ENCODE measurements around the gene TMEM169. TPM values are rescaled to one million over a fixed set of nuclear protein-coding genes. Genes with fewer than 3 reads are reported as not detected.

TMEM169 gene
- total RNA-seq, 1 donor from 2014 or later, result 0.25 TPM

DNA sequence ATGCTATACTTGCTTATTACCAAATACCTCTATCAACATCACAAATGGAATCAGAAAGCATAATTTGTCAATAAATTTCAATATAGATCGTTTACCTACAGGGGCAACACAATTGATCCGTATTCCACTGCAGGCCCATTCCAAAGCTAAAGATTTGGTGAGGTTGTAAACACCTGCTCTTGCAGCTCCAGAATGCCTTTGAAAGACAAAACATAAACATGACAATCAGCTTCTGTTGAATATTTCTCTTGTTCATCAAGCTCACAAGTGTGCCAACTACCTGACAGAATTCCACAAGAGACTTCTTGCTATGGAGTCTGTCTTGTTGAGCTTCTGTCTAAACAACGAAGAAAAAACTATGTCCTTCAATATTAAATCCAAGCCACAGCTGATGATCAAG, 30.4 kb upstream of the TMEM169 start:
- peaks cover 6% of the 10 kb centered on the region for H3K9me3 ChIP-seq (replicated peaks)
- H3K27me3 ChIP-seq (ENCODE audit: low read depth), result no peaks in the 10 kb centered on the region
- peaks cover 10% of the 10 kb centered on the region for H3K36me3 ChIP-seq
- intact Hi-C loops (cut with micrococcal nuclease), result no loop called here
- H3K27ac ChIP-seq (replicated peaks), result no peak overlapping the region
- DNase-seq, result no peak
- no peaks in the 10 kb centered on the region for H3K4me1 ChIP-seq
- TF ChIP-seq CTCF (IDR thresholded peaks at IDR 0.05; ENCODE audit: borderline replicate concordance), result no peak
- H3K4me3 ChIP-seq, result no peak overlapping the region

GRCh38 chr2:216052420-216052819, 29.3 kb upstream of the TMEM169 start:
- Histone ChIP-seq H3K4me3 (no peak overlapping the region), H3K36me3 (peaks cover 9% of the 10 kb centered on the region), H3K27me3 (ENCODE audit: low read depth) (no peaks in the 10 kb centered on the region), H3K4me1 (no peaks in the 10 kb centered on the region), H3K27ac (replicated peaks) (no peak overlapping the region), H3K9me3 (replicated peaks) (peaks cover 6% of the 10 kb centered on the region)
- intact Hi-C loops (cut with micrococcal nuclease), result no loop called here
- TF ChIP-seq CTCF (IDR thresholded peaks at IDR 0.05; ENCODE audit: borderline replicate concordance), result no peak
- DNase-seq, result no peak

- Histone ChIP-seq H3K4me3 (no peak overlapping the region), H3K27ac (replicated peaks) (no peak overlapping the region), H3K4me1 (no peaks in the 10 kb centered on the region), H3K9me3 (replicated peaks) (peaks cover 6% of the 10 kb centered on the region), H3K36me3 (peaks cover 10% of the 10 kb centered on the region), H3K27me3 (ENCODE audit: low read depth) (no peaks in the 10 kb centered on the region)
- intact Hi-C loops (cut with micrococcal nuclease), result no loop called here
- no peak for DNase-seq
- no peak for TF ChIP-seq CTCF (IDR thresholded peaks at IDR 0.05; ENCODE audit: borderline replicate concordance)
These were observed 26.0 kb upstream of the TMEM169 start for GRCh38 chr2:216055680-216056079.

- H3K27ac ChIP-seq (replicated peaks), result no peak overlapping the region
These were observed 25.0 kb upstream of the TMEM169 start for GRCh38 chr2:216056739-216057138.

GRCh38 chr2:216057688-216058193, 24.0 kb upstream of the TMEM169 start:
- Histone ChIP-seq H3K27me3 (ENCODE audit: low read depth) (no peaks in the 10 kb centered on the region), H3K27ac (replicated peaks) (no peak overlapping the region), H3K4me3 (no peak overlapping the region), H3K9me3 (replicated peaks) (peaks cover under 1% of the 10 kb centered on the region), H3K36me3 (peaks cover 9% of the 10 kb centered on the region), H3K4me1 (no peaks in the 10 kb centered on the region)
- intact Hi-C loops (cut with micrococcal nuclease), result no loop called here
- TF ChIP-seq CTCF (IDR thresholded peaks at IDR 0.05; ENCODE audit: borderline replicate concordance), result no peak
- DNase-seq, result no peak

More at GRCh38 chr2:216056739-216057138, 25.0 kb upstream of the TMEM169 start:
- Histone ChIP-seq H3K9me3 (replicated peaks) (peaks cover 6% of the 10 kb centered on the region), H3K4me1 (no peaks in the 10 kb centered on the region), H3K4me3 (no peak overlapping the region), H3K27me3 (ENCODE audit: low read depth) (no peaks in the 10 kb centered on the region), H3K36me3 (peaks cover 9% of the 10 kb centered on the region)
- no peak for DNase-seq
- intact Hi-C loops (cut with micrococcal nuclease), result no loop called here
- no peak for TF ChIP-seq CTCF (IDR thresholded peaks at IDR 0.05; ENCODE audit: borderline replicate concordance)
